GM21360 (cell line): ENCODE measurements around the gene PHACTR3.

Experiments used
- ATAC-seq: cut with Tn5 transposase; IDR thresholded peaks from one replicate; pipeline ENCODE4 v1.9.1; 2021; ENCODE audit warnings: mild to moderate bottlenecking, moderate library complexity; ENCODE audit not compliant: unreplicated experiment

The PHACTR3 gene

GRCh38 chr20:59725476-59726280 is 121.3 kb downstream of the PHACTR3 start:
- ATAC-seq, result no peak

GRCh38 chr20:59726281-59726595 is 121.9 kb downstream of the PHACTR3 start:
- no peak for ATAC-seq

GRCh38 chr20:59728722-59729430 is 124.5 kb downstream of the PHACTR3 start:
- no peak for ATAC-seq

GRCh38 chr20:59729506-59729905 is 125.2 kb downstream of the PHACTR3 start:
- no peak for ATAC-seq

- ATAC-seq, result no peak
Measured at GRCh38 chr20:59730722-59731121, 126.4 kb downstream of the PHACTR3 start.

GRCh38 chr20:59731376-59731775 is 127.0 kb downstream of the PHACTR3 start:
- ATAC-seq, result no peak

- no peak for ATAC-seq
Measured at GRCh38 chr20:59733351-59733750, 129.0 kb downstream of the PHACTR3 start.

- no peak for ATAC-seq
Measured at GRCh38 chr20:59735486-59735885, 131.1 kb downstream of the PHACTR3 start.

- ATAC-seq, result no peak
Measured at GRCh38 chr20:59735917-59736316, 131.6 kb downstream of the PHACTR3 start.

GRCh38 chr20:59736366-59736765 is 132.0 kb downstream of the PHACTR3 start:
- ATAC-seq, result no peak

- ATAC-seq, result no peak
Measured at GRCh38 chr20:59737073-59737666, 132.8 kb downstream of the PHACTR3 start.

- no peak for ATAC-seq
Measured at GRCh38 chr20:59737816-59738215, 133.5 kb downstream of the PHACTR3 start.

- no peak for ATAC-seq
Measured at GRCh38 chr20:59738851-59739250, 134.5 kb downstream of the PHACTR3 start.

GRCh38 chr20:59740621-59741020 is 136.3 kb downstream of the PHACTR3 start:
- ATAC-seq, result no peak

GRCh38 chr20:59741073-59741472 is 136.7 kb downstream of the PHACTR3 start:
- ATAC-seq, result no peak

- ATAC-seq, result no peak
Measured at GRCh38 chr20:59742351-59743095, 138.2 kb downstream of the PHACTR3 start.

GRCh38 chr20:59743308-59743707 is 139.0 kb downstream of the PHACTR3 start:
- ATAC-seq, result no peak

- ATAC-seq, result no peak
Measured at GRCh38 chr20:59743767-59744485, 139.6 kb downstream of the PHACTR3 start.

GRCh38 chr20:59744756-59745155 is 140.4 kb downstream of the PHACTR3 start:
- no peak for ATAC-seq

- no peak for ATAC-seq
Measured at GRCh38 chr20:59745201-59745600, 140.9 kb downstream of the PHACTR3 start.

GRCh38 chr20:59745716-59746115 is 141.4 kb downstream of the PHACTR3 start:
- ATAC-seq, result no peak
